VCaP (cell line): ENCODE data around the gene THEMIS.

Experiments
- H3K27ac ChIP-seq: fragments of 450-650 bp; 2 replicates; pipeline ENCODE4 v1.5.1; 2017
- CTCF ChIP-seq: fragments of 450-650 bp; conservative IDR thresholded peaks from 2 replicates; pipeline ENCODE4 v1.5.1; 2017; ENCODE audit warnings: mild to moderate bottlenecking, moderate library complexity

The THEMIS gene

GRCh38 chr6:127869772-127870404, 31.0 kb downstream of the THEMIS start:
- no peak overlapping the region for H3K27ac ChIP-seq
- TF ChIP-seq CTCF: no peak

DNA sequence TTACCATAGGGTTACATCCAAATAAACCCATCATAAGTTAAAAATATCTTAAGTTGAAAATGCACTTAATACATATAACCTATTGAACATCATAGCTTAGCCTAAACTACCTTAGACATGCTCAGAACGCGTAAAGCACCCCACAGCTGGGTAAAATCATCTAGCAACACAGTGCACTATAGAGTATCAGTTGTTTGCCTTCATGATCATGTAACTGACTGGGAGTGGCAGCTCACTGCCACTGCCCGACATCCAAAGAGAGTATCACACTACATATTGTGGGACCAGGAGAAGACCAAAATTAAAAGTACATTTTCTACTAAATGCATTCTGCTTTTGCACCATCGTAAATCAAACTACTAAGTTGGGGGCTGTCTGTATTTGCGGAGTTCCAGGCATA, 31.7 kb downstream of the THEMIS start:
- no peak overlapping the region for H3K27ac ChIP-seq
- TF ChIP-seq CTCF: no peak

GRCh38 chr6:127868338-127868737, 32.5 kb downstream of the THEMIS start:
- no peak for TF ChIP-seq CTCF
- no peak overlapping the region for H3K27ac ChIP-seq

DNA sequence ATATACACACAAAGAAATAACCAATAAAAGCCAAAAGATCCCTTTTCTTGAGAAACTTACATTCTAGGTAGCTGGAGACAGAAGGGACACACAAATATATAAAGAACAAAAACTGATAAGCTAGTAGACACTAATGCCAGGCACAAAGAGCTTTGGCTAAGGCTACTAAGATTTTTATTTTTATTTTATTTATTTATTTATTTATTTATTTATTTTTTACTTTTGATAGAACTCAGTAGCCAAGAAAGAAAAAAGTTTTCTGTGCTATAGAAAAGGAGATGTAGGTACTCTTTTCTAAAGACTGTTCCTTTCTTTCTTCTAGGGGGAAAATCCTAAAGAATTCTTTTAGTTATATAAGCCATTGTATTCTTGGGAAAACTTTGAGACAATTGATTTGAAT, 34.1 kb downstream of the THEMIS start:
- no peak for TF ChIP-seq CTCF

GRCh38 chr6:127865108-127865507, 35.8 kb downstream of the THEMIS start:
- TF ChIP-seq CTCF: no peak
- H3K27ac ChIP-seq: no peak overlapping the region

More for the DNA sequence above, 34.1 kb downstream of the THEMIS start:
- H3K27ac ChIP-seq: no peak overlapping the region

DNA sequence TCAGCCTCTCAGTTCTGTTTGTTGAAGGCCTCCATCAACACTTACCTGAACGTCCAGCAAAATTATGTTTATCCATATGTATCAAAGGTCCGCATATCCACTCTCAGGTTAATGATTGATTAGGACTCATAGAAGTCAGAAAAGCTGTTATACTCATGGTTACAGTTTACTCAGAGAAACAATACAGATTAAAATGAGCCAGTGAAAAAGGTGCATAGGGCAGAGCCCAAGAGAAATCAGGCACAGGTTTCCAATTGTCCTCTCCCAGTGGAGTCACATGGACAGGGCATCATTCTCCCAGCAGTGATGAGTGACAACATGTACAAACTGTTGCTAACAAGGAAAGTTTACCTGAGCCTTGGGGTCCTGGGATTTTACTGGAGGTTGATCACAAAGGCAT, 36.2 kb downstream of the THEMIS start:
- no peak overlapping the region for H3K27ac ChIP-seq
- no peak for TF ChIP-seq CTCF

- no peak for TF ChIP-seq CTCF
- no peak overlapping the region for H3K27ac ChIP-seq
Observed at GRCh38 chr6:127860723-127861122, 40.1 kb downstream of the THEMIS start.
